Activated CD4-positive, CD25-positive, alpha-beta regulatory T cell treated with anti-CD3 and anti-CD28 coated beads, Interleukin-2, amount 50 U/mL, for 72 hours (primary cell): ENCODE results near the gene BMP4.
"Not testable (repeated sequence)": the region's sequence is repeated elsewhere in the genome, so short reads cannot be mapped to it uniquely, and the experiment has no call there.

Experiments used
- DNase-seq: peaks from one replicate; pipeline ENCODE4 v3.0.0; 2021

BMP4 gene

GRCh38 chr14:53956427-53957201, at the start of gene BMP4:
Gene BMP4, minus strand, starts transcription at chr14:53956825. Its CDS starts 4,603 bp downstream, at chr14:53952222.
- DNase-seq, result no peak

GRCh38 chr14:54003064-54003463, 46.4 kb upstream of the BMP4 start:
- DNase-seq, result no peak

- no peak for DNase-seq
Observed at GRCh38 chr14:54002653-54003052, 46.0 kb upstream of the BMP4 start.

- no peak for DNase-seq
Observed at GRCh38 chr14:54001189-54001878, 44.7 kb upstream of the BMP4 start.

GRCh38 chr14:54000341-54000811, 43.8 kb upstream of the BMP4 start:
- no peak for DNase-seq

- DNase-seq, result no peak
Observed at GRCh38 chr14:53999061-53999488, 42.5 kb upstream of the BMP4 start.

GRCh38 chr14:53996041-53996440, 39.4 kb upstream of the BMP4 start:
- DNase-seq, result no peak

- no peak for DNase-seq
Observed at GRCh38 chr14:53993920-53994607, 37.4 kb upstream of the BMP4 start.

GRCh38 chr14:53990978-53991377, 34.4 kb upstream of the BMP4 start:
- no peak for DNase-seq

GRCh38 chr14:53986718-53987117, 30.1 kb upstream of the BMP4 start:
- not testable (repeated sequence) for DNase-seq

GRCh38 chr14:53984958-53985357, 28.3 kb upstream of the BMP4 start:
- not testable (repeated sequence) for DNase-seq

GRCh38 chr14:53983112-53983511, 26.5 kb upstream of the BMP4 start:
- no peak for DNase-seq

- DNase-seq, result no peak
Observed at GRCh38 chr14:53982546-53982945, 25.9 kb upstream of the BMP4 start.

GRCh38 chr14:53979747-53980642, 23.4 kb upstream of the BMP4 start:
- DNase-seq, result no peak

- no peak for DNase-seq
Observed at GRCh38 chr14:53979113-53979681, 22.6 kb upstream of the BMP4 start.

- no peak for DNase-seq
Observed at GRCh38 chr14:53978194-53978593, 21.6 kb upstream of the BMP4 start.

GRCh38 chr14:53975444-53975843, 18.8 kb upstream of the BMP4 start:
- no peak for DNase-seq

- no peak for DNase-seq
Observed at GRCh38 chr14:53971521-53971920, 14.9 kb upstream of the BMP4 start.

- DNase-seq, result no peak
Observed at GRCh38 chr14:53969326-53969725, 12.7 kb upstream of the BMP4 start.

- DNase-seq, result no peak
Observed at GRCh38 chr14:53968726-53969125, 12.1 kb upstream of the BMP4 start.

GRCh38 chr14:53967606-53968005, 11.0 kb upstream of the BMP4 start:
- DNase-seq, result no peak

GRCh38 chr14:53964249-53964648, 7.6 kb upstream of the BMP4 start:
- no peak for DNase-seq
